Measurements from ENCODE around the gene GINS2. TPM values are rescaled to one million over a fixed set of nuclear protein-coding genes. Genes with fewer than 3 reads are reported as not detected.
A peak's percentile ranks its signal among the peaks of the same experiment; 100 is the strongest.

The GINS2 gene
- total RNA-seq, 1 experiment from 2014 or later = 38.0 TPM

- TF ChIP-seq, protein P1, sequence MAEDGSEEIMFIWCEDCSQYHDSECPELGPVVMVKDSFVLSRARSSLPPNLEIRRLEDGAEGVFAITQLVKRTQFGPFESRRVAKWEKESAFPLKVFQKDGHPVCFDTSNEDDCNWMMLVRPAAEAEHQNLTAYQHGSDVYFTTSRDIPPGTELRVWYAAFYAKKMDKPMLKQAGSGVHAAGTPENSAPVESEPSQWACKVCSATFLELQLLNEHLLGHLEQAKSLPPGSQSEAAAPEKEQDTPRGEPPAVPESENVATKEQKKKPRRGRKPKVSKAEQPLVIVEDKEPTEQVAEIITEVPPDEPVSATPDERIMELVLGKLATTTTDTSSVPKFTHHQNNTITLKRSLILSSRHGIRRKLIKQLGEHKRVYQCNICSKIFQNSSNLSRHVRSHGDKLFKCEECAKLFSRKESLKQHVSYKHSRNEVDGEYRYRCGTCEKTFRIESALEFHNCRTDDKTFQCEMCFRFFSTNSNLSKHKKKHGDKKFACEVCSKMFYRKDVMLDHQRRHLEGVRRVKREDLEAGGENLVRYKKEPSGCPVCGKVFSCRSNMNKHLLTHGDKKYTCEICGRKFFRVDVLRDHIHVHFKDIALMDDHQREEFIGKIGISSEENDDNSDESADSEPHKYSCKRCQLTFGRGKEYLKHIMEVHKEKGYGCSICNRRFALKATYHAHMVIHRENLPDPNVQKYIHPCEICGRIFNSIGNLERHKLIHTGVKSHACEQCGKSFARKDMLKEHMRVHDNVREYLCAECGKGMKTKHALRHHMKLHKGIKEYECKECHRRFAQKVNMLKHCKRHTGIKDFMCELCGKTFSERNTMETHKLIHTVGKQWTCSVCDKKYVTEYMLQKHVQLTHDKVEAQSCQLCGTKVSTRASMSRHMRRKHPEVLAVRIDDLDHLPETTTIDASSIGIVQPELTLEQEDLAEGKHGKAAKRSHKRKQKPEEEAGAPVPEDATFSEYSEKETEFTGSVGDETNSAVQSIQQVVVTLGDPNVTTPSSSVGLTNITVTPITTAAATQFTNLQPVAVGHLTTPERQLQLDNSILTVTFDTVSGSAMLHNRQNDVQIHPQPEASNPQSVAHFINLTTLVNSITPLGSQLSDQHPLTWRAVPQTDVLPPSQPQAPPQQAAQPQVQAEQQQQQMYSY (CRISPR knock-in tag; IDR thresholded peaks at IDR 0.05) = no peak
- TF ChIP-seq TEAD4 (CRISPR knock-in tag; IDR thresholded peaks at IDR 0.05) (peak; percentile 4; the same call in 1 of the 2 replicates), GRHL2 (CRISPR knock-in tag; IDR thresholded peaks at IDR 0.05; ENCODE audit: insufficient replicate concordance, severe bottlenecking) (no peak), AR (CRISPR knock-in tag; IDR thresholded peaks at IDR 0.05) (no peak), ZNF281 (CRISPR knock-in tag; IDR thresholded peaks at IDR 0.05) (0 out of 2 replicates have a peak, but pooled peaks have one; percentile 45), SMAD4 (CRISPR knock-in tag; IDR thresholded peaks at IDR 0.05) (no peak), JUN (CRISPR knock-in tag; IDR thresholded peaks at IDR 0.05) (peak; percentile 44; the same call in 1 of the 2 replicates), E2F5 (CRISPR knock-in tag; IDR thresholded peaks at IDR 0.05) (peak; percentile 100), JAZF1 (CRISPR knock-in tag; IDR thresholded peaks at IDR 0.05) (no peak), NR1H2 (CRISPR knock-in tag; IDR thresholded peaks at IDR 0.05) (no peak), TP53 (CRISPR knock-in tag; IDR thresholded peaks at IDR 0.05) (peak; percentile 72; the same call in 1 of the 2 replicates), EMX1 (CRISPR knock-in tag; IDR thresholded peaks at IDR 0.05) (no peak), FOXP1 (CRISPR knock-in tag; IDR thresholded peaks at IDR 0.05; ENCODE audit: borderline replicate concordance) (peak; percentile 86; the same call in 1 of the 2 replicates), ERG (CRISPR knock-in tag; IDR thresholded peaks at IDR 0.05) (no peak), CTCF (IDR thresholded peaks at IDR 0.05) (no peak), ELF4 (CRISPR knock-in tag; IDR thresholded peaks at IDR 0.05; ENCODE audit: low read depth) (no peak), CDX4 (CRISPR knock-in tag; IDR thresholded peaks at IDR 0.05; ENCODE audit: borderline replicate concordance) (no peak), PRRX2 (CRISPR knock-in tag; IDR thresholded peaks at IDR 0.05) (no peak), NFYB (CRISPR knock-in tag; conservative IDR thresholded peaks at IDR 0.05; ENCODE audit: low read depth) (peak; percentile 88)
- TF ChIP-seq, protein P2, sequence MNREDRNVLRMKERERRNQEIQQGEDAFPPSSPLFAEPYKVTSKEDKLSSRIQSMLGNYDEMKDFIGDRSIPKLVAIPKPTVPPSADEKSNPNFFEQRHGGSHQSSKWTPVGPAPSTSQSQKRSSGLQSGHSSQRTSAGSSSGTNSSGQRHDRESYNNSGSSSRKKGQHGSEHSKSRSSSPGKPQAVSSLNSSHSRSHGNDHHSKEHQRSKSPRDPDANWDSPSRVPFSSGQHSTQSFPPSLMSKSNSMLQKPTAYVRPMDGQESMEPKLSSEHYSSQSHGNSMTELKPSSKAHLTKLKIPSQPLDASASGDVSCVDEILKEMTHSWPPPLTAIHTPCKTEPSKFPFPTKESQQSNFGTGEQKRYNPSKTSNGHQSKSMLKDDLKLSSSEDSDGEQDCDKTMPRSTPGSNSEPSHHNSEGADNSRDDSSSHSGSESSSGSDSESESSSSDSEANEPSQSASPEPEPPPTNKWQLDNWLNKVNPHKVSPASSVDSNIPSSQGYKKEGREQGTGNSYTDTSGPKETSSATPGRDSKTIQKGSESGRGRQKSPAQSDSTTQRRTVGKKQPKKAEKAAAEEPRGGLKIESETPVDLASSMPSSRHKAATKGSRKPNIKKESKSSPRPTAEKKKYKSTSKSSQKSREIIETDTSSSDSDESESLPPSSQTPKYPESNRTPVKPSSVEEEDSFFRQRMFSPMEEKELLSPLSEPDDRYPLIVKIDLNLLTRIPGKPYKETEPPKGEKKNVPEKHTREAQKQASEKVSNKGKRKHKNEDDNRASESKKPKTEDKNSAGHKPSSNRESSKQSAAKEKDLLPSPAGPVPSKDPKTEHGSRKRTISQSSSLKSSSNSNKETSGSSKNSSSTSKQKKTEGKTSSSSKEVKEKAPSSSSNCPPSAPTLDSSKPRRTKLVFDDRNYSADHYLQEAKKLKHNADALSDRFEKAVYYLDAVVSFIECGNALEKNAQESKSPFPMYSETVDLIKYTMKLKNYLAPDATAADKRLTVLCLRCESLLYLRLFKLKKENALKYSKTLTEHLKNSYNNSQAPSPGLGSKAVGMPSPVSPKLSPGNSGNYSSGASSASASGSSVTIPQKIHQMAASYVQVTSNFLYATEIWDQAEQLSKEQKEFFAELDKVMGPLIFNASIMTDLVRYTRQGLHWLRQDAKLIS (CRISPR knock-in tag; IDR thresholded peaks at IDR 0.05; ENCODE audit: borderline replicate concordance) = no peak
Measured at GRCh38 chr16:85688586-85689284, at the start of gene GINS2 (continued).
